ENCODE measurements around the gene ACAD9.

GRCh38 chr3:128936341-128936740 lies 56.9 kb downstream of the ACAD9 start:
- TF ChIP-seq CTCF (IDR thresholded peaks at IDR 0.05; ENCODE audit: low read depth, low read length) (no peak), POLR2A (IDR thresholded peaks at IDR 0.05; ENCODE audit: extremely low read depth, insufficient read length) (no peak)

Measured in NB4 (cell line).